Caco-2 (cell line): ENCODE data around the gene ATP6V1C2. TPM values are rescaled to one million over a fixed set of nuclear protein-coding genes. Genes with fewer than 3 reads are reported as not detected.

Experiments
- BruUV-seq: library from RNA; stranded (reverse); fragments of 400-500 nt; replicated peaks from 2 replicates; lab custom pipeline; 2021; lab: Mats Ljungman, UMichigan
- CTCF ChIA-PET: fragments of 300-600 bp; sonication (Branson Sonifier 250); formaldehyde crosslinking; loops from one replicate; lab custom pipeline; 2022; ENCODE audit warnings: antibody characterized with exemption; lab: Charles Lee
- POLR2A ChIA-PET: fragments of 300-600 bp; sonication (Branson Sonifier 250); formaldehyde crosslinking; loops from one replicate; lab custom pipeline; 2022; ENCODE audit warnings: antibody characterized with exemption; lab: Charles Lee
- DNase-seq, 2 experiments: peaks; one replicate each; pipeline versions ENCODE4 v3.0.0 to v3.0.0-alpha.2; 2020 to 2022
- H3K27me3 ChIP-seq: replicated peaks from 2 replicates; pipeline ENCODE4 v1.6.0; 2011; ENCODE audit warnings: low read length; ENCODE audit not compliant: control insufficient read depth, insufficient read depth
- H3K36me3 ChIP-seq: 2 replicates; pipeline ENCODE4 v1.5.1; 2011; ENCODE audit warnings: low read length; ENCODE audit not compliant: control insufficient read depth, insufficient read depth
- H3K4me1 ChIP-seq: fragments of 250-450 bp; sonication (Bioruptor Pico); 2 replicates; pipeline ENCODE4 v1.5.1; 2020; ENCODE audit warnings: mild to moderate bottlenecking
- H3K4me3 ChIP-seq: 2 replicates; pipeline ENCODE4 v1.5.1; 2011; ENCODE audit warnings: low read depth, mild to moderate bottlenecking, control low read depth, low read length
- H3K9me3 ChIP-seq: fragments of 250-450 bp; sonication (Bioruptor Pico); 2 replicates; pipeline ENCODE4 v1.5.1; 2020; ENCODE audit warnings: mild to moderate bottlenecking, moderate library complexity
- H3K27ac Mint-ChIP-seq: one replicate; pipeline ENCODE4 v1.8.0; 2022; ENCODE audit warnings: mixed read lengths; ENCODE audit not compliant: unreplicated experiment
- H3K27me3 Mint-ChIP-seq: one replicate; pipeline ENCODE4 v1.8.0; 2022; ENCODE audit warnings: mixed read lengths; ENCODE audit not compliant: insufficient read depth, unreplicated experiment
- H3K36me3 Mint-ChIP-seq: one replicate; pipeline ENCODE4 v1.8.0; 2022; ENCODE audit warnings: mild to moderate bottlenecking, mixed read lengths; ENCODE audit not compliant: insufficient read depth, unreplicated experiment
- H3K4me1 Mint-ChIP-seq: one replicate; pipeline ENCODE4 v1.8.0; 2022; ENCODE audit warnings: low read depth, mixed read lengths; ENCODE audit not compliant: unreplicated experiment
- H3K4me3 Mint-ChIP-seq: one replicate; pipeline ENCODE4 v1.8.0; 2022; ENCODE audit warnings: mild to moderate bottlenecking, moderate library complexity, mixed read lengths; ENCODE audit not compliant: unreplicated experiment
- H3K9me3 Mint-ChIP-seq: one replicate; pipeline ENCODE4 v1.8.0; 2022; ENCODE audit warnings: mixed read lengths; ENCODE audit not compliant: unreplicated experiment
- CTCF ChIP-seq, 2 experiments: fragments of 200-600 bp in 1 of 2; IDR thresholded peaks; 1 replicate in 1 of 2; 2 replicates in 1 of 2; pipeline versions ENCODE4 v1.5.1 to v1.8.0; 2011 to 2022; ENCODE audit warnings: antibody characterized with exemption in 1 of 2, control low read depth in 1 of 2, inconsistent platforms in 1 of 2, low read depth in 1 of 2, low read length in 1 of 2, mild to moderate bottlenecking in 1 of 2, moderate library complexity in 1 of 2; ENCODE audit not compliant: insufficient read depth in 1 of 2, severe bottlenecking in 1 of 2, unreplicated experiment in 1 of 2
- intact Hi-C: fragments of 100-400 bp; cut with micrococcal nuclease; formaldehyde crosslinking; loops from one replicate; pipeline ENCODE4 v1.10.0; 2022; ENCODE audit not compliant: unreplicated experiment
- total RNA-seq: library from RNA; stranded (reverse); gene quantifications from 2 replicates; pipeline ENCODE4 v1.2.3, GENCODE V29; 2022

The ATP6V1C2 gene
- total RNA-seq, 1 experiment from 2014 or later, result 4.2 TPM

GRCh38 chr2:10750610-10751009 is 29.2 kb downstream of the ATP6V1C2 start:
- H3K9me3 Mint-ChIP-seq, result no peaks in the 10 kb centered on the region
- Histone ChIP-seq H3K9me3 (no peaks in the 10 kb centered on the region), H3K36me3 (no peaks in the 10 kb centered on the region), H3K4me1 (peaks cover 31% of the 10 kb centered on the region), H3K4me3 (no peak overlapping the region), H3K27me3 (no peaks in the 10 kb centered on the region)
- H3K27ac Mint-ChIP-seq, result peak overlapping the region; percentile 30
- no peak for TF ChIP-seq CTCF (IDR thresholded peaks at IDR 0.05; ENCODE audit: insufficient read depth in 1 of 2, low read depth in 1 of 2, low read length in 1 of 2, severe bottlenecking in 1 of 2, unreplicated experiment in 1 of 2)
- no peak for DNase-seq
- intact Hi-C loops, result loop anchor here (5.0 kb wide), 1 partner anchor 62 kb away; the partner anchor contains the start of gene PDIA6
- H3K4me3 Mint-ChIP-seq, result no peak overlapping the region
- CTCF ChIA-PET, result no interaction called here
- peaks cover 8% of the 10 kb centered on the region for H3K36me3 Mint-ChIP-seq
- no TSS peak for BruUV-seq
- POLR2A ChIA-PET, result no interaction called here
- peaks cover 27% of the 10 kb centered on the region for H3K4me1 Mint-ChIP-seq
- no peaks in the 10 kb centered on the region for H3K27me3 Mint-ChIP-seq

- Histone ChIP-seq H3K4me3 (no peak overlapping the region), H3K36me3 (no peaks in the 10 kb centered on the region), H3K27me3 (no peaks in the 10 kb centered on the region), H3K9me3 (no peaks in the 10 kb centered on the region), H3K4me1 (peaks cover 31% of the 10 kb centered on the region)
- Mint-ChIP-seq H3K27ac (peak overlapping the region; percentile 87), H3K4me3 (peak overlapping the region; percentile 65), H3K36me3 (peaks cover 8% of the 10 kb centered on the region), H3K9me3 (no peaks in the 10 kb centered on the region), H3K27me3 (no peaks in the 10 kb centered on the region), H3K4me1 (peaks cover 24% of the 10 kb centered on the region)
- ChIA-PET CTCF (no interaction called here), POLR2A (no interaction called here)
- intact Hi-C loops, result loop anchor here (1.0 to 5.0 kb wide), 5 partner anchors 13 to 60 kb away; partner anchors contain the start of genes ATP6V1C2 and PDIA6
- no peak for TF ChIP-seq CTCF (IDR thresholded peaks at IDR 0.05; ENCODE audit: insufficient read depth in 1 of 2, low read depth in 1 of 2, low read length in 1 of 2, severe bottlenecking in 1 of 2, unreplicated experiment in 1 of 2)
- DNase-seq, result peak; percentile 90 to 91
- no TSS peak for BruUV-seq
These were observed 30.8 kb downstream of the ATP6V1C2 start for GRCh38 chr2:10752236-10752635.

GRCh38 chr2:10753156-10753555 is 31.7 kb downstream of the ATP6V1C2 start:
- no TSS peak for BruUV-seq
- Mint-ChIP-seq H3K27me3 (no peaks in the 10 kb centered on the region), H3K36me3 (peaks cover 8% of the 10 kb centered on the region), H3K4me1 (peaks cover 27% of the 10 kb centered on the region), H3K9me3 (no peaks in the 10 kb centered on the region), H3K4me3 (no peak overlapping the region), H3K27ac (no peak overlapping the region)
- Histone ChIP-seq H3K36me3 (no peaks in the 10 kb centered on the region), H3K9me3 (no peaks in the 10 kb centered on the region), H3K4me1 (peaks cover 32% of the 10 kb centered on the region), H3K4me3 (no peak overlapping the region), H3K27me3 (no peaks in the 10 kb centered on the region)
- POLR2A ChIA-PET, result no interaction called here
- DNase-seq, result no peak
- intact Hi-C loops, result loop anchor here (2.0 to 5.0 kb wide), 2 partner anchors 44 to 59 kb away; partner anchors contain the start of gene PDIA6
- CTCF ChIA-PET, result no interaction called here
- no peak for TF ChIP-seq CTCF (IDR thresholded peaks at IDR 0.05; ENCODE audit: insufficient read depth in 1 of 2, low read depth in 1 of 2, low read length in 1 of 2, severe bottlenecking in 1 of 2, unreplicated experiment in 1 of 2)
